Fibroblast of lung (primary cell): ENCODE measurements around the gene DCAF7.

Experiments used
- CTCF ChIP-seq, 2 donors: IDR thresholded peaks in 1 of 2; conservative IDR thresholded peaks in 1 of 2; 1 replicate in 1 of 2; 2 replicates in 1 of 2; pipeline ENCODE4 v1.5.1; 2011 to 2012; ENCODE audit warnings: low read length in 2 of 2, control low read depth in 1 of 2, inconsistent platforms in 1 of 2, low read depth in 1 of 2, mild to moderate bottlenecking in 1 of 2
- EZH2 ChIP-seq: IDR thresholded peaks from 2 replicates; pipeline ENCODE4 v1.5.1; 2012; ENCODE audit warnings: low read length, control low read depth, mild to moderate bottlenecking; ENCODE audit errors: missing control alignments

GRCh38 chr17:63573634-63574033 lies 23.4 kb downstream of the DCAF7 start:
- TF ChIP-seq CTCF (conservative IDR thresholded peaks at IDR 0.05 in 1 of 2, IDR thresholded peaks at IDR 0.05 in 1 of 2; ENCODE audit: low read depth in 1 of 2, low read length in 2 of 2) (peak; percentile 20 to 41), EZH2 (no peak)
